Osteoblast (primary cell): ENCODE results near the gene GLTP. TPM values are rescaled to one million over a fixed set of nuclear protein-coding genes. Genes with fewer than 3 reads are reported as not detected.

Experiments
- DNase-seq: peaks from one replicate; pipeline ENCODE4 v3.0.0; 2011; ENCODE audit warnings: low spot score, mixed read lengths; ENCODE audit not compliant: insufficient read length; ENCODE audit errors: missing footprints
- H2AFZ ChIP-seq: 2 replicates; pipeline ENCODE4 v1.6.0; 2011; ENCODE audit warnings: mild to moderate bottlenecking, low read length
- H3K27ac ChIP-seq: 2 replicates; pipeline ENCODE4 v1.5.1; 2011; ENCODE audit warnings: mild to moderate bottlenecking, low read depth, low read length, moderate library complexity
- H3K27me3 ChIP-seq: 2 replicates; pipeline ENCODE4 v1.6.0; 2012; ENCODE audit warnings: mild to moderate bottlenecking, control low read depth, inconsistent platforms, low read length, moderate library complexity; ENCODE audit not compliant: insufficient read depth
- H3K36me3 ChIP-seq: 2 replicates; pipeline ENCODE4 v1.5.1; 2011; ENCODE audit warnings: mild to moderate bottlenecking, low read length, control low read depth, moderate library complexity; ENCODE audit not compliant: insufficient read depth
- H3K4me1 ChIP-seq: 2 replicates; pipeline ENCODE4 v1.5.1; 2011; ENCODE audit warnings: mild to moderate bottlenecking, low read length, control low read depth, moderate library complexity; ENCODE audit not compliant: insufficient read depth
- H3K4me2 ChIP-seq: 2 replicates; pipeline ENCODE4 v1.6.0; 2011; ENCODE audit warnings: mild to moderate bottlenecking, low read length; ENCODE audit not compliant: insufficient read depth
- H3K4me3 ChIP-seq: fragments of 200-600 bp; sonication (generic); 3 replicates; pipeline ENCODE4 v1.5.1; 2012; ENCODE audit warnings: mild to moderate bottlenecking, low read length, inconsistent platforms; ENCODE audit not compliant: insufficient read depth
- H3K79me2 ChIP-seq: 2 replicates; pipeline ENCODE4 v1.6.0; 2012; ENCODE audit warnings: mild to moderate bottlenecking, low read length, control low read depth, inconsistent platforms; ENCODE audit not compliant: insufficient read depth
- H3K9me3 ChIP-seq: 2 replicates; pipeline ENCODE4 v1.5.1; 2011; ENCODE audit warnings: low read depth, low read length, control low read depth
- H4K20me1 ChIP-seq: 2 replicates; pipeline ENCODE4 v1.6.0; 2012; ENCODE audit warnings: mild to moderate bottlenecking, low read length, control low read depth; ENCODE audit not compliant: insufficient read depth
- total RNA-seq: library from RNA; depleted of rRNA; stranded (reverse); fragments of >200 nt; gene quantifications from 2 replicates; pipeline ENCODE4 v1.2.3, GENCODE V29; 2012
- TF ChIP-seq, protein P1 (sequence below): IDR thresholded peaks from 2 replicates; pipeline ENCODE4 v1.5.1; 2011; ENCODE audit warnings: mild to moderate bottlenecking, low read depth, low read length, moderate library complexity; ENCODE audit errors: extremely low read depth

Gene GLTP
- total RNA-seq, 1 donor = 50.3 TPM

DNA sequence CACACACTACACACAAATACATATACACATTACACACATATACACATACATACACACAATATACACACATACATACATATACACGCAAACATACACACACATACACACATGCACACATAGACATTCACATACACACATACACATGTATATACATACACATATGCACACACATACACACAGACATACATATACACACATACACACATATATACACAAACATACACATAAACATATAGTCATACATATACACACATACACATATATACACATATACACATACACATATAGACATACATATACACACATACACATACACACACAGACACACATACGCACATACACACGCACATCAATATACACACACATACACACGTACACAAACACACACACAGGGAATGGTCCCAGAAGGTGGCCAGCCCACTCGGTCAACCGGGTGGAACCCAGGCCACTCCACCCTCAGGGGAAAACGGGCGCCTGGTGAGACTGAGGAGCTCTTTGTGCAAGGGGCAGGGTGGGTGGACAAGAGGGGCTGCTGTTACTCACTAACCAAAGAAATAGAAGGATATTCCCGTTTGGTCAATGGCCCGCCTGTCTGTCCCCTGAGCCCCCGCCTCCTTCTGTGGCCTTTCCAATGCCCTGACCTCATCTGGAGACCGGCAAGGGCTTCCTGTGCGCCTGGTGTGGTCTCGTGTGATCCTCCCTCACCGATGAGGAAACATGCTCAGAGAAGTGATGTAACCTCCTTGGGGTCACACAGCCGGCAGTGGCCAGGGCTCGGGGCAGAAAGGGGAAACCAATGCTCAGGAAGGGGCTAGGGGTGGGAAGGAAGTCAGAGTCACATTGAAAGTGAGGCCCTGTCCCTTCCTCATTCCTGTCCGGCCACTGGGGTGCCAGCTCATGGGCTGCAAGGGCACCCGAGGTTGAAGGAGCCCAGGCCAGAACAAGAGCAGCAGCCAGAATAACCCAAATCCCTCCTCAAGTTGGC, 52.5 kb downstream of the GLTP start:
- H3K4me1 ChIP-seq = no peaks in the 10 kb centered on the region
- H3K27me3 ChIP-seq = no peaks in the 10 kb centered on the region
- H3K79me2 ChIP-seq = no peaks in the 10 kb centered on the region
- no peak overlapping the region for H3K27ac ChIP-seq
- H3K4me3 ChIP-seq = no peak overlapping the region
- no peak overlapping the region for H2AFZ ChIP-seq
- H3K9me3 ChIP-seq = no peaks in the 10 kb centered on the region
- TF ChIP-seq, protein P1, sequence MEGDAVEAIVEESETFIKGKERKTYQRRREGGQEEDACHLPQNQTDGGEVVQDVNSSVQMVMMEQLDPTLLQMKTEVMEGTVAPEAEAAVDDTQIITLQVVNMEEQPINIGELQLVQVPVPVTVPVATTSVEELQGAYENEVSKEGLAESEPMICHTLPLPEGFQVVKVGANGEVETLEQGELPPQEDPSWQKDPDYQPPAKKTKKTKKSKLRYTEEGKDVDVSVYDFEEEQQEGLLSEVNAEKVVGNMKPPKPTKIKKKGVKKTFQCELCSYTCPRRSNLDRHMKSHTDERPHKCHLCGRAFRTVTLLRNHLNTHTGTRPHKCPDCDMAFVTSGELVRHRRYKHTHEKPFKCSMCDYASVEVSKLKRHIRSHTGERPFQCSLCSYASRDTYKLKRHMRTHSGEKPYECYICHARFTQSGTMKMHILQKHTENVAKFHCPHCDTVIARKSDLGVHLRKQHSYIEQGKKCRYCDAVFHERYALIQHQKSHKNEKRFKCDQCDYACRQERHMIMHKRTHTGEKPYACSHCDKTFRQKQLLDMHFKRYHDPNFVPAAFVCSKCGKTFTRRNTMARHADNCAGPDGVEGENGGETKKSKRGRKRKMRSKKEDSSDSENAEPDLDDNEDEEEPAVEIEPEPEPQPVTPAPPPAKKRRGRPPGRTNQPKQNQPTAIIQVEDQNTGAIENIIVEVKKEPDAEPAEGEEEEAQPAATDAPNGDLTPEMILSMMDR = no peak
- H3K4me2 ChIP-seq = no peak overlapping the region
- H4K20me1 ChIP-seq = peaks cover 7% of the 10 kb centered on the region
- no peaks in the 10 kb centered on the region for H3K36me3 ChIP-seq
- peak; percentile 73 for DNase-seq

DNA sequence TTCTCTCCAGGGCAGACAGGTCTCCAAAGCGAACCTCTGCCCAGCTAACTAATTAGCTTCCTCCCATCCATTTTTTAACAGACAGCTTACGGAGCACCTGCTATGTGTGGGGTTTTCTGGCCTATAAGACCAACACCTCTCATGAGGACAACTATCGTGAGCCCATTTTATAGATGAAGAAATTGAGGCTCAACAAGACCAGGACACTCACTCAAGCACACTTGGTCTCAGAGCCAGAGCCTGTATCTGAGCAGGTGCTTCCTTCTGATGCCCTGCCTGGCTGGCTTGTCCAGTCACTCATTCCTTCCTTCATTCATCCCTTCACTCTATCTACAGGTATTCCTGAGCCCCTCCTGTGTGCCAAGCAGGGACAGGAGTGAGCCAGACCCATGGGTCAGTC, 53.3 kb downstream of the GLTP start:
- H3K36me3 ChIP-seq = no peaks in the 10 kb centered on the region
- peaks cover 7% of the 10 kb centered on the region for H4K20me1 ChIP-seq
- H3K27ac ChIP-seq = no peak overlapping the region
- TF ChIP-seq, protein P1 = no peak
- no peaks in the 10 kb centered on the region for H3K9me3 ChIP-seq
- DNase-seq = no peak
- no peak overlapping the region for H3K4me3 ChIP-seq
- H3K27me3 ChIP-seq = no peaks in the 10 kb centered on the region
- no peaks in the 10 kb centered on the region for H3K79me2 ChIP-seq
- no peaks in the 10 kb centered on the region for H3K4me1 ChIP-seq
- H2AFZ ChIP-seq = no peak overlapping the region
- H3K4me2 ChIP-seq = no peak overlapping the region

DNA sequence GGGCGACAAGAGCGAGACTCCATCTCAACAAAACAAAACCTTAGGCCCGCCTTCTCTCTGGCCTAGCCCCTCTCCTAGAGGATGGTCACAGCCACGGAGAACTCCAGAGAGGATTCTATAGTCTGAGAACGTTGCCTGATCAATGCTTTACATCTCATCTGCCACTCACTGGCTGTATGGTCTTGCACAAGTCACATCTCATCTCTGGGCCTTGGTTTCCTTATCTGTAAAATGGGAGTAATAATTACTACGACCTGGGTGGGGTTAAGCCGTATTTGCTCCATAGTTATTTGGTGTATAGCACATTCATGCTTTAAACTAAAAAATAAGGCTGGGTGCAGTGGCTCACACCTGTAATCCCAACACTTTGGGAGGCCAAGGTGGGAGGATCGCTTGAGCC, 55.6 kb downstream of the GLTP start:
- Histone ChIP-seq H3K9me3 (no peaks in the 10 kb centered on the region), H3K27me3 (no peaks in the 10 kb centered on the region), H3K36me3 (no peaks in the 10 kb centered on the region), H2AFZ (no peak overlapping the region), H3K27ac (no peak overlapping the region), H3K79me2 (no peaks in the 10 kb centered on the region), H3K4me1 (no peaks in the 10 kb centered on the region), H4K20me1 (peaks cover 7% of the 10 kb centered on the region), H3K4me2 (no peak overlapping the region), H3K4me3 (no peak overlapping the region)
- TF ChIP-seq, protein P1 = no peak
- DNase-seq = no peak

DNA sequence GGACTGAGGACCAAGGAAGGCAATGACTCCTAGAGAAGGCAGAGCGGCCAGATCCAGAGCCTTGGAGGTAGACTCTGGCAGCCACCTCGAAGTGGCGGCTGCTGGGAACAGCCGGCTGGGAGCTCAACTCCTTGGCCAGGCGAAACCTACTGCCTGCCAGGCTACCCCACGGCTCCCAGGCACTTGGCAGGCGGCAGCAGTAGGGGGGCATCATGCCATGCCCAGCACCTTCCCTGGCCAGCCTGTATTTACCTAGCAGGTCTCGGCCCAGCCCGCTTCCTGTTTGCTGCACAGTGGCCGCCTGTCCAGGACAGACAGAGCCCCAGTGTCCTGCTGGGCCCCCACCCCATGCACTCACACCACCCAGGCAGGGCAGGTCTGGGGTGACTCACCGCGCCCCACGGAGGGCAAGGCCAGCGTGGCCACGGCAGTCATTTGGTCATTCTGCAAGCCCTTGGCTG, 57.4 kb downstream of the GLTP start:
- Histone ChIP-seq H3K4me3 (no peak overlapping the region), H4K20me1 (peaks cover 11% of the 10 kb centered on the region), H2AFZ (no peak overlapping the region), H3K9me3 (no peaks in the 10 kb centered on the region), H3K4me1 (no peaks in the 10 kb centered on the region), H3K27me3 (no peaks in the 10 kb centered on the region), H3K27ac (no peak overlapping the region), H3K79me2 (no peaks in the 10 kb centered on the region), H3K4me2 (no peak overlapping the region), H3K36me3 (no peaks in the 10 kb centered on the region)
- TF ChIP-seq, protein P1 = no peak
- peak; percentile 83 for DNase-seq
